Right lobe of liver (tissue), 6 donors: ENCODE measurements around the gene EDC4. TPM values are rescaled to one million over a fixed set of nuclear protein-coding genes. Genes with fewer than 3 reads are reported as not detected.

Experiments used
- ATAC-seq, 4 donors: fragments of 200-7000 bp; cut with Tn5 transposase; one replicate each; pipeline ENCODE4 v1.9.1; 2020; ENCODE audit warnings: mild to moderate bottlenecking in 4 of 4, moderate library complexity in 4 of 4
- DNase-seq, 3 donors: peaks; one replicate each; pipeline ENCODE4 v3.0.0-alpha.2; 2020
- H3K27ac ChIP-seq, 3 donors: fragments of 200-600 bp; one replicate each; pipeline ENCODE4 v1.8.0; 2022
- H3K27me3 ChIP-seq, 2 donors: fragments of 200-600 bp; one replicate each; pipeline ENCODE4 v1.8.0; 2022
- H3K36me3 ChIP-seq, 4 donors: fragments of 200-600 bp; sonication (generic) in 1 of 4; one replicate each; pipeline versions ENCODE4 v1.5.1 to v1.8.0; 2017 to 2022; ENCODE audit warnings: control low read depth in 1 of 4
- H3K4me1 ChIP-seq, 4 donors: fragments of 200-600 bp; sonication (generic) in 1 of 4; one replicate each; pipeline versions ENCODE4 v1.5.1 to v1.8.0; 2017 to 2022; ENCODE audit warnings: control low read depth in 1 of 4
- H3K4me3 ChIP-seq, 3 donors: fragments of 200-600 bp; one replicate each; pipeline ENCODE4 v1.8.0; 2022
- H3K9me3 ChIP-seq, 4 donors: fragments of 200-600 bp; sonication (generic) in 1 of 4; one replicate each; pipeline versions ENCODE4 v1.5.1 to v1.8.0; 2017 to 2022; ENCODE audit warnings: control low read depth in 1 of 4
- CTCF ChIP-seq, 4 donors: fragments of 200-600 bp in 3 of 4; fragments of 450-650 bp in 1 of 4; IDR thresholded peaks; one replicate each; pipeline versions ENCODE4 v1.5.1 to v1.8.0; 2016 to 2022; ENCODE audit warnings: antibody characterized with exemption in 4 of 4, mild to moderate bottlenecking in 2 of 4
- POLR2A ChIP-seq: fragments of 450-650 bp; IDR thresholded peaks from one replicate; pipeline ENCODE4 v1.6.1; 2017; ENCODE audit warnings: antibody characterized with exemption, mild to moderate bottlenecking
- WGBS: methylation state at CpG from one replicate; pipeline ENCODE4 v1.1.6; 2018; ENCODE audit warnings: low coverage, low lambda C conversion rate; ENCODE audit not compliant: insufficient coverage; ENCODE audit errors: missing lambda C conversion rate; 5-methylcytosine and 5-hydroxymethylcytosine counted together
- intact Hi-C, 2 donors: fragments of 100-400 bp; cut with DNase I; formaldehyde crosslinking; loops; one replicate each; pipeline versions ENCODE4 v1.11.2 to v1.14.1; 2022
- total RNA-seq, 6 experiments: library from RNA; depleted of rRNA in 2 of 6; stranded (reverse); fragments of >200 nt in 2 of 6; fragmentation: NEBNext Ultra II Directional in 3 of 6; extraction: Animal tissue kit (Norgen Biotek cat#: 25700) in 3 of 6; gene quantifications; one replicate each; pipeline versions ENCODE4 v1.1.0 to v1.2.4, GENCODE V29; 2016 to 2023
- donor health status: DM: no; HTN: yes; CAD: no.
- donor health status: DM: no; HTN: no; CAD: no.
- donor health status: DM: no; HTN: no; CAD: no.
- donor health status: DM: no; HTN: yes; CAD: no.
- donor health status: DM: no; HTN: yes; CAD: no.

The EDC4 gene
- total RNA-seq, 6 experiments from 2014 or later = 16.2 to 25.4 (median 19.5) TPM

- TF ChIP-seq CTCF (IDR thresholded peaks at IDR 0.05) (no peak), POLR2A (no peak)
- H3K27me3 ChIP-seq = no peaks in the 10 kb centered on the region
- DNase-seq (peak; percentile 71 to 90 (median 88)), ATAC-seq (peak; percentile 87 to 91 (median 88))
- 61% methylated on average over 5 of the region's 7 CpGs for WGBS
- intact Hi-C loops = no loop called here
- no peaks in the 10 kb centered on the region for H3K9me3 ChIP-seq
- H3K4me1 ChIP-seq = peaks cover 0 to 27% (median 13%) of the 10 kb centered on the region in 4 donors
- peak overlapping the region in 2 of 3 donors; percentile 26 to 68 for H3K27ac ChIP-seq
- H3K36me3 ChIP-seq = peaks cover 0 to 3% (median 0%) of the 10 kb centered on the region in 4 donors
- no peak overlapping the region for H3K4me3 ChIP-seq
Measured at GRCh38 chr16:67915831-67916723, 43.2 kb downstream of the EDC4 start.

- Histone ChIP-seq H3K4me1 (peaks cover 0 to 27% (median 13%) of the 10 kb centered on the region in 4 donors), H3K27me3 (no peaks in the 10 kb centered on the region), H3K27ac (peak overlapping the region in 1 of 3 donors; percentile 68), H3K36me3 (peaks cover 0 to 3% (median 0%) of the 10 kb centered on the region in 4 donors), H3K4me3 (no peak overlapping the region), H3K9me3 (no peaks in the 10 kb centered on the region)
- intact Hi-C loops = no loop called here
- TF ChIP-seq POLR2A = no peak
- no peak for TF ChIP-seq CTCF (IDR thresholded peaks at IDR 0.05)
- ATAC-seq (no peak), DNase-seq (no peak)
- WGBS = 64% methylated on average over 4 of the region's 6 CpGs
Measured at GRCh38 chr16:67917140-67917851, 44.4 kb downstream of the EDC4 start.

DNA sequence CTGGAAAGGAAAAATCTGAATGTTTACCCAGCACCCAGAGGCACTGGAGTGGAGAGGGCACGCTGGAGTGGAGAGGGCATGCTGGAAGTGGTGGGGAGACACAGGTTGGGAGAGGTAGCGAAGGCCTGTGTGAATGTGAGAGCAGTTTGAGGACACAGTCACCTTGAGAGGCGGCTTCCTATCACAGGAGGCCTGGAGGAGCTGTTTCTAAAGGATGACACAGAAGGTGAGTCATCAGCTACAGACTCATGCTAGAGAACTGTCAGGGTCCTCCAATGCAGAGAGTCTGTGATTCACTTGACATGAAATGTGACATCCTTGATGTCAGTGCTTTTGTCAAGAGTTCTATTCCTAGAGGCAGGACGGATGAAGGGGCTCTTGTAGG is 45.0 kb downstream of the EDC4 start:
- no peaks in the 10 kb centered on the region for H3K9me3 ChIP-seq
- no peak overlapping the region for H3K27ac ChIP-seq
- no peak overlapping the region for H3K4me3 ChIP-seq
- 92% methylated on average over 2 of the region's 4 CpGs for WGBS
- H3K27me3 ChIP-seq = no peaks in the 10 kb centered on the region
- TF ChIP-seq CTCF (IDR thresholded peaks at IDR 0.05) (no peak), POLR2A (no peak)
- peaks cover 0 to 3% (median 0%) of the 10 kb centered on the region in 4 donors for H3K36me3 ChIP-seq
- intact Hi-C loops = no loop called here
- peak in 1 of 4 donors; percentile 21 for ATAC-seq
- DNase-seq = no peak
- H3K4me1 ChIP-seq = peaks cover 0 to 27% (median 13%) of the 10 kb centered on the region in 4 donors

- WGBS = 81% methylated on average over 2 of the region's 6 CpGs
- H3K36me3 ChIP-seq = no peaks in the 10 kb centered on the region
- TF ChIP-seq POLR2A (no peak), CTCF (IDR thresholded peaks at IDR 0.05) (peak in 1 of 4 donors; percentile 8)
Measured at GRCh38 chr16:67919622-67920221, 46.9 kb downstream of the EDC4 start.

More at GRCh38 chr16:67919622-67920221, 46.9 kb downstream of the EDC4 start:
- Histone ChIP-seq H3K27me3 (no peaks in the 10 kb centered on the region), H3K4me1 (peaks cover 0 to 21% (median 10%) of the 10 kb centered on the region in 4 donors), H3K9me3 (no peaks in the 10 kb centered on the region), H3K27ac (no peak overlapping the region), H3K4me3 (no peak overlapping the region)
- intact Hi-C loops = loop anchor here in 1 of 2 donors (10.0 kb wide), 1 partner anchor 95 kb away; no protein-coding TSS in a partner anchor
- ATAC-seq (no peak), DNase-seq (no peak)
